HepG2 (cell line): ENCODE data around the gene ZNF396. TPM values are rescaled to one million over a fixed set of nuclear protein-coding genes. Genes with fewer than 3 reads are reported as not detected.

ENCODE experiments used
- ATAC-seq: fragments of 200-7000 bp; cut with Tn5 transposase; 3 replicates; pipeline ENCODE4 v1.9.1; 2020; ENCODE audit warnings: mild to moderate bottlenecking, moderate library complexity
- BruUV-seq: library from RNA; stranded (reverse); fragments of 400-500 nt; replicated peaks from 2 replicates; lab custom pipeline; 2021; lab: Mats Ljungman, UMichigan
- CTCF ChIA-PET: fragments of 300-600 bp; formaldehyde crosslinking; extraction: SDS; loops from one replicate; lab custom pipeline; 2021; ENCODE audit warnings: low total read pairs, inconsistent platforms, low intra/inter-chr PET ratio; lab: Yijun Ruan, JAX
- POLR2A ChIA-PET: fragments of 350-600 bp; sonication (Branson Sonifier 250); formaldehyde crosslinking; loops from one replicate; lab custom pipeline; 2020; ENCODE audit warnings: antibody characterized with exemption, inconsistent platforms; lab: Yijun Ruan, JAX
- DNase-seq: peaks from one replicate; pipeline ENCODE4 v3.0.0-alpha.2; 2015; ENCODE audit warnings: low spot score
- FAIRE-seq: peaks from 3 replicates; lab custom pipeline; 2011; peaks lifted over from hg19 to GRCh38; lab: Jason Lieb, UNC
- H2AFZ ChIP-seq: one replicate; pipeline ENCODE4 v1.6.1; 2011; ENCODE audit warnings: low read length, inconsistent platforms
- H3K27ac ChIP-seq: fragments of 300-600 bp; 3 replicates; pipeline ENCODE4 v1.8.0; 2011; ENCODE audit warnings: mixed run types, mild to moderate bottlenecking, mixed read lengths, low read length, inconsistent platforms; ENCODE audit not compliant: insufficient read depth; ENCODE audit errors: extremely low read length
- H3K27me3 ChIP-seq, 2 experiments: fragments of 200-600 bp in 1 of 2; 2 replicates in 1 of 2; 3 replicates in 1 of 2; pipeline versions ENCODE4 v1.6.0 to v1.8.0; 2011; ENCODE audit warnings: low read length in 2 of 2, mild to moderate bottlenecking in 2 of 2, moderate library complexity in 2 of 2, inconsistent platforms in 1 of 2; ENCODE audit not compliant: insufficient read depth in 2 of 2, control insufficient read depth in 1 of 2
- H3K36me3 ChIP-seq, 2 experiments: fragments of 200-600 bp in 1 of 2; replicated peaks in 1 of 2; 2 replicates in 1 of 2; 3 replicates in 1 of 2; pipeline versions ENCODE4 v1.5.1 to v1.8.0; 2011; ENCODE audit warnings: low read length in 2 of 2, inconsistent platforms in 1 of 2; ENCODE audit not compliant: insufficient read depth in 2 of 2, control insufficient read depth in 1 of 2
- H3K4me1 ChIP-seq: 2 replicates; pipeline ENCODE4 v1.5.1; 2012; ENCODE audit warnings: low read length, inconsistent platforms; ENCODE audit not compliant: insufficient read depth
- H3K4me2 ChIP-seq: 2 replicates; pipeline ENCODE4 v1.6.0; 2011; ENCODE audit warnings: low read depth, low read length, inconsistent platforms
- H3K4me3 ChIP-seq, 3 experiments: fragments of 200-600 bp in 1 of 3; sonication (generic), shearing (Covaris generic) in 1 of 3; replicated peaks in 1 of 3; 2 replicates each; pipeline ENCODE4 v1.5.1; 2011 to 2016; ENCODE audit warnings: low read length in 3 of 3, inconsistent platforms in 2 of 3, low read depth in 2 of 3, mild to moderate bottlenecking in 2 of 3, control low read depth in 1 of 3, mixed read lengths in 1 of 3; ENCODE audit not compliant: insufficient read depth in 1 of 3
- H3K79me2 ChIP-seq: one replicate; pipeline ENCODE4 v1.6.1; 2011; ENCODE audit warnings: low read length, inconsistent platforms; ENCODE audit not compliant: insufficient read depth
- H3K9ac ChIP-seq: 2 replicates; pipeline ENCODE4 v1.6.0; 2011; ENCODE audit warnings: mild to moderate bottlenecking, low read depth, low read length, inconsistent platforms; ENCODE audit not compliant: insufficient read depth
- H3K9me3 ChIP-seq: 2 replicates; pipeline ENCODE4 v1.5.1; 2012; ENCODE audit warnings: mild to moderate bottlenecking, low read length
- H4K20me1 ChIP-seq: 2 replicates; pipeline ENCODE4 v1.6.0; 2011; ENCODE audit warnings: inconsistent platforms, mild to moderate bottlenecking, low read length, moderate library complexity; ENCODE audit not compliant: insufficient read depth
- BRCA1 ChIP-seq: sonication (generic); formaldehyde crosslinking; IDR thresholded peaks from 2 replicates; pipeline ENCODE4 v1.4.0; 2020; ENCODE audit warnings: missing genetic modification reagents
- CEBPZ ChIP-seq: IDR thresholded peaks from 2 replicates; pipeline ENCODE4 v1.6.1; 2012; ENCODE audit warnings: low read length, improper control_type of control experiment
- MAFF ChIP-seq: IDR thresholded peaks from 2 replicates; pipeline ENCODE4 v1.6.1; 2011; ENCODE audit warnings: low read depth, low read length, improper control_type of control experiment
- MAFG ChIP-seq: sonication (generic); formaldehyde crosslinking; IDR thresholded peaks from 2 replicates; pipeline ENCODE4 v1.5.1; 2020; ENCODE audit warnings: mild to moderate bottlenecking, missing genetic modification reagents
- MED1 ChIP-seq: sonication (generic); formaldehyde crosslinking; IDR thresholded peaks from 2 replicates; pipeline ENCODE4 v1.4.0; 2020; ENCODE audit warnings: missing genetic modification reagents
- MTA1 ChIP-seq: sonication (generic); formaldehyde crosslinking; IDR thresholded peaks from 2 replicates; pipeline ENCODE4 v1.4.0; 2020; ENCODE audit warnings: missing genetic modification reagents, mild to moderate bottlenecking, borderline replicate concordance
- NFYC ChIP-seq: IDR thresholded peaks from 2 replicates; pipeline ENCODE4 v1.6.1; 2016; ENCODE audit warnings: missing genetic modification reagents, missing compliant biosample characterization
- PAF1 ChIP-seq: IDR thresholded peaks from 2 replicates; pipeline ENCODE4 v1.6.1; 2016; ENCODE audit warnings: missing genetic modification reagents, missing compliant biosample characterization
- POLR2AphosphoS2 ChIP-seq: IDR thresholded peaks from 2 replicates; pipeline ENCODE4 v1.6.1; 2011; ENCODE audit warnings: low read depth, low read length, improper control_type of control experiment
- ZNF20 ChIP-seq: sonication (generic); formaldehyde crosslinking; IDR thresholded peaks from 2 replicates; pipeline ENCODE4 v1.4.0; 2020; ENCODE audit warnings: mild to moderate bottlenecking, moderate library complexity, missing genetic modification reagents
- ZNF430 ChIP-seq: sonication (generic); formaldehyde crosslinking; IDR thresholded peaks from 2 replicates; pipeline ENCODE4 v1.9.0; 2021; ENCODE audit warnings: mild to moderate bottlenecking, missing genetic modification reagents
- ZNF598 ChIP-seq: sonication (generic); formaldehyde crosslinking; IDR thresholded peaks from 2 replicates; pipeline ENCODE4 v1.5.1; 2020; ENCODE audit warnings: mild to moderate bottlenecking, missing genetic modification reagents, borderline replicate concordance
- in situ Hi-C: cut with HindIII; loops from 2 replicates; pipeline ENCODE4 v1.10.0; 2017; ENCODE audit warnings: low pct_unique_long_range_greater_than_20kb; ENCODE audit not compliant: extremely low pct_ligation_motif_present
- intact Hi-C: fragments of 100-400 bp; cut with micrococcal nuclease; formaldehyde crosslinking; loops from one replicate; pipeline ENCODE4 v1.10.0; 2022; ENCODE audit not compliant: unreplicated experiment
- polyA plus RNA-seq, 8 experiments: library from polyadenylated mRNA; depleted of rRNA in 3 of 8; stranded (reverse) in 7 of 8; unstranded in 1 of 8; fragments of >200 nt; fragmentation: Illumina TruSeq in 4 of 8; extraction: Trizol in 4 of 8; gene quantifications; 2 replicates each; pipeline versions ENCODE4 v1.2.1 to v1.2.3, GENCODE V29; 2011 to 2016; ENCODE audit warnings: low read depth in 4 of 8, missing spikeins in 1 of 8, mixed read lengths in 1 of 8; ENCODE audit not compliant: insufficient read depth in 1 of 8
- total RNA-seq, 5 experiments: library from RNA; depleted of rRNA; stranded (reverse); fragments of >200 nt; fragmentation: Illumina TruSeq; extraction: Trizol; gene quantifications; 2 replicates each; pipeline ENCODE4 v1.2.3, GENCODE V29; 2016; ENCODE audit warnings: low read depth in 1 of 5
- TF ChIP-seq, protein P1 (sequence below): sonication (generic); formaldehyde crosslinking; IDR thresholded peaks from 2 replicates; pipeline ENCODE4 v1.4.0; 2020; ENCODE audit warnings: mild to moderate bottlenecking, missing genetic modification reagents, borderline replicate concordance
- TF ChIP-seq, protein P2 (sequence below): sonication (generic); formaldehyde crosslinking; IDR thresholded peaks from 2 replicates; pipeline ENCODE4 v1.4.0; 2020; ENCODE audit warnings: missing genetic modification reagents
- TF ChIP-seq, protein P3 (sequence below): sonication (generic); formaldehyde crosslinking; conservative IDR thresholded peaks from 2 replicates; pipeline ENCODE4 v1.8.0; 2022; ENCODE audit warnings: mild to moderate bottlenecking, moderate library complexity, missing genetic modification reagents

The ZNF396 gene
- total and polyA plus RNA-seq, 2 of the 13 experiments (the other 11 are each of a cell fraction or from before 2014, with no cell fraction given): 0.25 to 0.75 TPM

GRCh38 chr18:35331367-35332087, 45.6 kb downstream of the ZNF396 start (continued):
- no peak for TF ChIP-seq ZNF598 (CRISPR knock-in tag)
- TF ChIP-seq MED1: no peak
- TF ChIP-seq MTA1 (CRISPR knock-in tag): no peak
- TF ChIP-seq MAFG (CRISPR knock-in tag): no peak
- no peak for TF ChIP-seq CEBPZ
- TF ChIP-seq NFYC (CRISPR knock-in tag): no peak
- TF ChIP-seq PAF1: peak; percentile 10; the same call in 1 of the 2 replicates
- TF ChIP-seq POLR2AphosphoS2: peak; percentile 58; the same call in 1 of the 2 replicates
- TF ChIP-seq BRCA1: no peak

DNA sequence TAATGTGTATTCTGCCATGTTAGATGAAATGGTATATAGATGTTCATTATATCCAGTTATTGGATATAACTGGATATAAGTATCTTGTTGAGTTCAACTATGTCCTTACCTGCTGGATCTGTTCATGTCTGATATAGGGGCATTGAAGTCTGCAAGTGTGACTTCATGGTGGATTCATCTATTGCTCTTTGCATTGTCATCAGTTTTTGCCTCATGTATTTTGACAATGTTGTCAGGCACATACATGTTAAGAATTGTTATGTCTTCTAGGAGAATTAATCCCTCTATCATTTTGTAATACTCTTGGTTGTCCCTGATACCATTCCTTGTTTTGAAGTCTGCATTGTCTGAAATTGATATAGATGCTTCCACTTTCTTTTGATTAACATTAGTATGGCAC, 48.3 kb downstream of the ZNF396 start:
- no TSS peak for BruUV-seq
- Histone ChIP-seq H3K27me3 (no peaks in the 10 kb centered on the region), H2AFZ (no peak overlapping the region), H4K20me1 (no peaks in the 10 kb centered on the region), H3K79me2 (no peaks in the 10 kb centered on the region), H3K9me3 (no peaks in the 10 kb centered on the region), H3K36me3 (peaks cover 3 to 12% of the 10 kb centered on the region in 2 experiments; a peak in 4 of 5 replicates), H3K4me3 (no peak overlapping the region), H3K27ac (no peak overlapping the region), H3K4me1 (no peaks in the 10 kb centered on the region), H3K9ac (no peak overlapping the region), H3K4me2 (no peak overlapping the region)
- intact Hi-C loops (no loop called here), in situ Hi-C loops (no loop called here)
- POLR2A ChIA-PET: no interaction called here
- no peak for FAIRE-seq
- ATAC-seq: no peak
- DNase-seq: no peak
- CTCF ChIA-PET: no interaction called here
- TF ChIP-seq MAFF (0 out of 2 replicates have a peak, but pooled peaks have one; percentile 3), ZNF20 (CRISPR knock-in tag) (no peak), ZNF430 (no peak)
- TF ChIP-seq, protein P1, sequence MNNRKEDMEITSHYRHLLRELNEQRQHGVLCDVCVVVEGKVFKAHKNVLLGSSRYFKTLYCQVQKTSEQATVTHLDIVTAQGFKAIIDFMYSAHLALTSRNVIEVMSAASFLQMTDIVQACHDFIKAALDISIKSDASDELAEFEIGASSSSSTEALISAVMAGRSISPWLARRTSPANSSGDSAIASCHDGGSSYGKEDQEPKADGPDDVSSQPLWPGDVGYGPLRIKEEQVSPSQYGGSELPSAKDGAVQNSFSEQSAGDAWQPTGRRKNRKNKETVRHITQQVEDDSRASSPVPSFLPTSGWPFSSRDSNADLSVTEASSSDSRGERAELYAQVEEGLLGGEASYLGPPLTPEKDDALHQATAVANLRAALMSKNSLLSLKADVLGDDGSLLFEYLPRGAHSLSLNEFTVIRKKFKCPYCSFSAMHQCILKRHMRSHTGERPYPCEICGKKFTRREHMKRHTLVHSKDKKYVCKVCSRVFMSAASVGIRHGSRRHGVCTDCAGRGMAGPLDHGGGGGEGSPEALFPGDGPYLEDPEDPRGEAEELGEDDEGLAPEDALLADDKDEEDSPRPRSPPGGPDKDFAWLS (CRISPR knock-in tag): no peak
- TF ChIP-seq, protein P2, sequence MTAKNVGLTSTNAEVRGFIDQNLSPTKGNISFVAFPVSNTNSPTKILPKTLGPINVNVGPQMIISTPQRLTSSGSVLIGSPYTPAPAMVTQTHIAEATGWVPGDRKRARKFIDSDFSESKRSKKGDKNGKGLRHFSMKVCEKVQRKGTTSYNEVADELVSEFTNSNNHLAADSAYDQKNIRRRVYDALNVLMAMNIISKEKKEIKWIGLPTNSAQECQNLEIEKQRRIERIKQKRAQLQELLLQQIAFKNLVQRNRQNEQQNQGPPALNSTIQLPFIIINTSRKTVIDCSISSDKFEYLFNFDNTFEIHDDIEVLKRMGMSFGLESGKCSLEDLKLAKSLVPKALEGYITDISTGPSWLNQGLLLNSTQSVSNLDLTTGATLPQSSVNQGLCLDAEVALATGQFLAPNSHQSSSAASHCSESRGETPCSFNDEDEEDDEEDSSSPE (CRISPR knock-in tag): no peak
- TF ChIP-seq, protein P3, sequence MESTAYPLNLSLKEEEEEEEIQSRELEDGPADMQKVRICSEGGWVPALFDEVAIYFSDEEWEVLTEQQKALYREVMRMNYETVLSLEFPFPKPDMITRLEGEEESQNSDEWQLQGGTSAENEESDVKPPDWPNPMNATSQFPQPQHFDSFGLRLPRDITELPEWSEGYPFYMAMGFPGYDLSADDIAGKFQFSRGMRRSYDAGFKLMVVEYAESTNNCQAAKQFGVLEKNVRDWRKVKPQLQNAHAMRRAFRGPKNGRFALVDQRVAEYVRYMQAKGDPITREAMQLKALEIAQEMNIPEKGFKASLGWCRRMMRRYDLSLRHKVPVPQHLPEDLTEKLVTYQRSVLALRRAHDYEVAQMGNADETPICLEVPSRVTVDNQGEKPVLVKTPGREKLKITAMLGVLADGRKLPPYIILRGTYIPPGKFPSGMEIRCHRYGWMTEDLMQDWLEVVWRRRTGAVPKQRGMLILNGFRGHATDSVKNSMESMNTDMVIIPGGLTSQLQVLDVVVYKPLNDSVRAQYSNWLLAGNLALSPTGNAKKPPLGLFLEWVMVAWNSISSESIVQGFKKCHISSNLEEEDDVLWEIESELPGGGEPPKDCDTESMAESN (CRISPR knock-in tag): no peak
